Measurements from ENCODE around the gene ZNF622. TPM values are rescaled to one million over a fixed set of nuclear protein-coding genes. Genes with fewer than 3 reads are reported as not detected.

ZNF622 gene
- total RNA-seq, 6 experiments from 2014 or later: 12.9 to 15.7 (median 14.9) TPM

DNA sequence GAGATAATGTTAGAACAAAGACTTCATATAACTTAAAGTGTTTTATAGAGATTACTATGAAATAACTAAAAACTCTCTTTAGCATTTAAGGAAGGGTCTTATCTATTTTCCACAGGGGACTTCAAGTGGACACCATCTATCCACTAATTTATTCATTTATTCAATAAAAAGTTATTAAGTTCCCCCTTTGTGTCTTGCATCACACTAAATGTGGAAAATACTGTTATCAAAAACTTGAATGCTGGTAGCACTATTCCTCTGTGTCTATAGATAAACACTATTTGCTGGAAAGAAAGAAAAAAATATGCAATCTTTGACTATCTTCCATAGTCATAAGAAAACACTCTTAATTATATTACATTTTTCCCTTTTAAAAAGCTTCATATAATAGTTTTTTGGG lies 20.1 kb upstream of the ZNF622 start:
- peaks cover 0 to 5% (median 0%) of the 10 kb centered on the region in 4 donors for H3K36me3 ChIP-seq
- no peaks in the 10 kb centered on the region for H3K9me3 ChIP-seq
- DNase-seq (no peak), ATAC-seq (no peak)
- no peak for TF ChIP-seq POLR2A (IDR thresholded peaks at IDR 0.05)
- TF ChIP-seq, protein P1, sequence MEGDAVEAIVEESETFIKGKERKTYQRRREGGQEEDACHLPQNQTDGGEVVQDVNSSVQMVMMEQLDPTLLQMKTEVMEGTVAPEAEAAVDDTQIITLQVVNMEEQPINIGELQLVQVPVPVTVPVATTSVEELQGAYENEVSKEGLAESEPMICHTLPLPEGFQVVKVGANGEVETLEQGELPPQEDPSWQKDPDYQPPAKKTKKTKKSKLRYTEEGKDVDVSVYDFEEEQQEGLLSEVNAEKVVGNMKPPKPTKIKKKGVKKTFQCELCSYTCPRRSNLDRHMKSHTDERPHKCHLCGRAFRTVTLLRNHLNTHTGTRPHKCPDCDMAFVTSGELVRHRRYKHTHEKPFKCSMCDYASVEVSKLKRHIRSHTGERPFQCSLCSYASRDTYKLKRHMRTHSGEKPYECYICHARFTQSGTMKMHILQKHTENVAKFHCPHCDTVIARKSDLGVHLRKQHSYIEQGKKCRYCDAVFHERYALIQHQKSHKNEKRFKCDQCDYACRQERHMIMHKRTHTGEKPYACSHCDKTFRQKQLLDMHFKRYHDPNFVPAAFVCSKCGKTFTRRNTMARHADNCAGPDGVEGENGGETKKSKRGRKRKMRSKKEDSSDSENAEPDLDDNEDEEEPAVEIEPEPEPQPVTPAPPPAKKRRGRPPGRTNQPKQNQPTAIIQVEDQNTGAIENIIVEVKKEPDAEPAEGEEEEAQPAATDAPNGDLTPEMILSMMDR (IDR thresholded peaks at IDR 0.05): no peak
- peak overlapping the region in 1 of 3 donors; percentile 86 for H3K27ac ChIP-seq
- H3K27me3 ChIP-seq: no peaks in the 10 kb centered on the region
- intact Hi-C loops (cut with DNase I): no loop called here
- H3K4me1 ChIP-seq: peaks cover 0 to 25% (median 7%) of the 10 kb centered on the region in 4 donors
- H3K4me3 ChIP-seq: no peak overlapping the region

DNA sequence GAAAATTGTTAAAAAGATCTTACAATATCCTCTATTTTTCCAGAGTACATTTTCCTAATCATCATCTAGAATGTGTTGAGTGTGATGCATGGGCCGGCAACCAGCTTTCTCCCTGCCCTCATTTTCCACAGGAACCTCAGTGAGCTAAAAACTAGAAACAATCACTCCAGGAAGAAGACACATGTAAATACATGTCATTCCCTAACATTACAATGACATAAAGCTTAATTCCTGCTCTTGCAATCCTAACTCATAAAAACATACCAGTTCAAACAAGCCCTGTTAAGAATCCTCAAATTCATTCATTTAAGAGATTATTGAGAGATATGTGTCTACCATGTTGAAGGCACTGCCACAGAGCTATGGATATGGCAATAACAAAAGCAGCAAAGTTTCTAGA lies 18.5 kb upstream of the ZNF622 start:
- H3K4me1 ChIP-seq: peaks cover 0 to 17% (median 7%) of the 10 kb centered on the region in 4 donors
- ATAC-seq (no peak), DNase-seq (no peak)
- peaks cover 0 to 5% (median 0%) of the 10 kb centered on the region in 4 donors for H3K36me3 ChIP-seq
- no peak for TF ChIP-seq POLR2A (IDR thresholded peaks at IDR 0.05)
- TF ChIP-seq, protein P1 (IDR thresholded peaks at IDR 0.05): no peak
- WGBS (ENCODE audit: insufficient coverage, low coverage, low lambda C conversion rate, missing lambda C conversion rate): 90% methylated on average over 1 of the region's 1 CpG
- no peak overlapping the region for H3K4me3 ChIP-seq
- no peaks in the 10 kb centered on the region for H3K27me3 ChIP-seq
- H3K27ac ChIP-seq: no peak overlapping the region
- intact Hi-C loops (cut with DNase I): no loop called here
- no peaks in the 10 kb centered on the region for H3K9me3 ChIP-seq

GRCh38 chr5:16483361-16483760 lies 17.8 kb upstream of the ZNF622 start:
- Histone ChIP-seq H3K4me1 (peaks cover 0 to 17% (median 7%) of the 10 kb centered on the region in 4 donors), H3K36me3 (peaks cover 0 to 5% (median 0%) of the 10 kb centered on the region in 4 donors), H3K4me3 (no peak overlapping the region), H3K9me3 (no peaks in the 10 kb centered on the region), H3K27me3 (no peaks in the 10 kb centered on the region), H3K27ac (no peak overlapping the region)
- ATAC-seq (peak in 1 of 4 donors; percentile 72), DNase-seq (no peak)
- intact Hi-C loops (cut with DNase I): no loop called here
- TF ChIP-seq, protein P1 (IDR thresholded peaks at IDR 0.05): no peak
- TF ChIP-seq POLR2A (IDR thresholded peaks at IDR 0.05): no peak

GRCh38 chr5:16482891-16483290 lies 17.3 kb upstream of the ZNF622 start:
- Histone ChIP-seq H3K27ac (no peak overlapping the region), H3K4me3 (no peak overlapping the region), H3K9me3 (no peaks in the 10 kb centered on the region), H3K36me3 (peaks cover 0 to 5% (median 0%) of the 10 kb centered on the region in 4 donors), H3K4me1 (peaks cover 0 to 14% (median 7%) of the 10 kb centered on the region in 4 donors), H3K27me3 (no peaks in the 10 kb centered on the region)
- intact Hi-C loops (cut with DNase I): no loop called here
- 90% methylated on average over 2 of the region's 2 CpGs for WGBS (ENCODE audit: insufficient coverage, low coverage, low lambda C conversion rate, missing lambda C conversion rate)
- no peak for TF ChIP-seq POLR2A (IDR thresholded peaks at IDR 0.05)
- TF ChIP-seq, protein P1 (IDR thresholded peaks at IDR 0.05): no peak
- DNase-seq (no peak), ATAC-seq (no peak)
